Upper lobe of left lung (tissue), 4 donors: ENCODE measurements around the gene MNX1.

ENCODE experiments used
- CTCF ChIP-seq, 6 experiments: fragments of 450-650 bp in 4 of 6; fragments of 200-600 bp in 2 of 6; sonication (generic) in 2 of 6; IDR thresholded peaks; one replicate each; pipeline ENCODE4 v1.5.1; 2016 to 2019; ENCODE audit warnings: antibody characterized with exemption in 6 of 6
- EP300 ChIP-seq, 4 donors: sonication (generic); formaldehyde crosslinking; IDR thresholded peaks; one replicate each; pipeline ENCODE4 v1.5.1; 2017; ENCODE audit warnings: antibody characterized with exemption in 4 of 4, control low read depth in 2 of 4
- POLR2A ChIP-seq, 4 donors: fragments of 450-650 bp; IDR thresholded peaks; one replicate each; pipeline ENCODE4 v1.5.1; 2016 to 2017; ENCODE audit warnings: antibody characterized with exemption in 4 of 4, mild to moderate bottlenecking in 2 of 4
- POLR2AphosphoS5 ChIP-seq, 2 donors: sonication (generic); formaldehyde crosslinking; IDR thresholded peaks; one replicate each; pipeline ENCODE4 v1.5.1; 2017; ENCODE audit warnings: antibody characterized with exemption in 2 of 2

- TF ChIP-seq POLR2AphosphoS5 (IDR thresholded peaks at IDR 0.05) (no peak), CTCF (IDR thresholded peaks at IDR 0.05) (no peak), POLR2A (IDR thresholded peaks at IDR 0.05) (no peak), EP300 (IDR thresholded peaks at IDR 0.05) (no peak)
Measured at GRCh38 chr7:157008206-157009169, 2.0 kb downstream of the MNX1 start.
